HFFc6 (cell line): ENCODE results near the gene SLC4A3. TPM values are rescaled to one million over a fixed set of nuclear protein-coding genes. Genes with fewer than 3 reads are reported as not detected.
A peak's percentile ranks its signal among the peaks of the same experiment; 100 is the strongest.

ENCODE experiments used
- DNase-seq: peaks from one replicate; pipeline ENCODE4 v3.0.0-alpha.2; 2018
- H3K27ac Mint-ChIP-seq: 2 replicates; pipeline ENCODE4 v1.8.0; 2020; ENCODE audit warnings: mild to moderate bottlenecking, mixed read lengths
- H3K27me3 Mint-ChIP-seq: 2 replicates; pipeline ENCODE4 v1.8.0; 2021; ENCODE audit warnings: mild to moderate bottlenecking, moderate library complexity, mixed read lengths; ENCODE audit not compliant: insufficient read depth
- H3K36me3 Mint-ChIP-seq: 2 replicates; pipeline ENCODE4 v1.8.0; 2021; ENCODE audit warnings: low read depth, mixed read lengths
- H3K4me1 Mint-ChIP-seq: 2 replicates; pipeline ENCODE4 v1.8.0; 2020; ENCODE audit warnings: low read depth, mixed read lengths
- H3K4me3 Mint-ChIP-seq: 2 replicates; pipeline ENCODE4 v1.8.0; 2020; ENCODE audit warnings: mild to moderate bottlenecking, moderate library complexity, mixed read lengths
- H3K9me3 Mint-ChIP-seq: 2 replicates; pipeline ENCODE4 v1.8.0; 2020; ENCODE audit warnings: mild to moderate bottlenecking, mixed read lengths
- total RNA-seq, 6 experiments: library from RNA; stranded (reverse); fragmentation: NEBNext Ultra II Directional; extraction: Animal tissue kit (Norgen Biotek cat#: 25700); gene quantifications; 2 replicates in 1 of 6; 3 replicates in 5 of 6; pipeline ENCODE4 v1.2.3, GENCODE V29; 2021
- TF ChIP-seq, protein P1 (sequence below): fragments of 200-600 bp; sonication (generic); IDR thresholded peaks from 2 replicates; pipeline ENCODE4 v1.5.0; 2021; ENCODE audit warnings: antibody characterized with exemption, mild to moderate bottlenecking

The SLC4A3 gene
- total RNA-seq, 6 experiments from 2014 or later: 3.7 to 13.5 (median 4.3) TPM

DNA sequence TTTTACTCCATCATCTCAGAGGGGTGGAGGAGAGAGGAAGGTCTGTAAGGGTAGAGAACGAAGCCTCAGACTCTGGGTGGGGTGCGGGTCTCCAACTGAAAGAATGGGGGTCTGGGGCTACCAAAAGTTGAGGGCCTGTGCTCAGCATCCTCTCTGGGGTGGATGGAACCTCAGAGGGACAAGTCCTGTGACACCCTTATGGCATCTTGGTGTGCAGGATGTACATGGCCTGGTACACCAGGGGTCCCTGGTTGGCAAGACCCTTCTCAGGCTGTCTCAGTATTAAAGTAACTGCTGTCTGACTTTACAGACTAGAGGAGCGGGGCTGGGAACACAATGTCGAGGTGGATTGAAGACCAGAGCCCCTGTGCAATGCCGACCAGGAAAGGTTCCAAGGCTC lies 2.3 kb upstream of the SLC4A3 start:
- Mint-ChIP-seq H3K36me3 (no peaks in the 10 kb centered on the region), H3K4me1 (peaks cover under 1% of the 10 kb centered on the region; the same call in 1 of the 2 replicates), H3K4me3 (no peak overlapping the region), H3K27me3 (peaks cover 15% of the 10 kb centered on the region), H3K27ac (no peak overlapping the region), H3K9me3 (no peaks in the 10 kb centered on the region)
- no peak for DNase-seq
- TF ChIP-seq, protein P1, sequence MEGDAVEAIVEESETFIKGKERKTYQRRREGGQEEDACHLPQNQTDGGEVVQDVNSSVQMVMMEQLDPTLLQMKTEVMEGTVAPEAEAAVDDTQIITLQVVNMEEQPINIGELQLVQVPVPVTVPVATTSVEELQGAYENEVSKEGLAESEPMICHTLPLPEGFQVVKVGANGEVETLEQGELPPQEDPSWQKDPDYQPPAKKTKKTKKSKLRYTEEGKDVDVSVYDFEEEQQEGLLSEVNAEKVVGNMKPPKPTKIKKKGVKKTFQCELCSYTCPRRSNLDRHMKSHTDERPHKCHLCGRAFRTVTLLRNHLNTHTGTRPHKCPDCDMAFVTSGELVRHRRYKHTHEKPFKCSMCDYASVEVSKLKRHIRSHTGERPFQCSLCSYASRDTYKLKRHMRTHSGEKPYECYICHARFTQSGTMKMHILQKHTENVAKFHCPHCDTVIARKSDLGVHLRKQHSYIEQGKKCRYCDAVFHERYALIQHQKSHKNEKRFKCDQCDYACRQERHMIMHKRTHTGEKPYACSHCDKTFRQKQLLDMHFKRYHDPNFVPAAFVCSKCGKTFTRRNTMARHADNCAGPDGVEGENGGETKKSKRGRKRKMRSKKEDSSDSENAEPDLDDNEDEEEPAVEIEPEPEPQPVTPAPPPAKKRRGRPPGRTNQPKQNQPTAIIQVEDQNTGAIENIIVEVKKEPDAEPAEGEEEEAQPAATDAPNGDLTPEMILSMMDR: no peak

DNA sequence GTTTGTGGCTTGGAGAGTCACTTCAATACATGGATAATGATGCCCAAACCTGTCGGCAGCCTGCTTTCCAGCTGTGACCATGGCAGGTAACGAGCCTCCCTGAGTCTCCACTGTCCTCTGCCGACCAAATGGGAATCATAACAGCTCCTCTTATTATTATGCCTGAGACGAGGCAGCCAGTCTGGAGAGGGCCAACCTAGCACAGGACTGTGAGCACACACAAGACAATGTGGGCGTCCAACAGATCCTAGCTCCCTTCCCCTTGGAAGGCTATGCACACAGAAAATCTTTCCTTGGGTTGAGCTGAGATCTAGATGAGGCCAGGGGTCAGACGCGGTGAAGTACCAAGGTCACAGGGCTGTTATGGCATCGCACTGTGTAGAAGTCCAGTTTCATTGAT lies 890 bp upstream of the SLC4A3 start:
- Mint-ChIP-seq H3K36me3 (no peaks in the 10 kb centered on the region), H3K27ac (no peak overlapping the region), H3K27me3 (peaks cover 18% of the 10 kb centered on the region), H3K4me3 (peak overlapping the region; percentile 78), H3K9me3 (no peaks in the 10 kb centered on the region), H3K4me1 (peaks cover 6% of the 10 kb centered on the region)
- no peak for DNase-seq
- TF ChIP-seq, protein P1: no peak

DNA sequence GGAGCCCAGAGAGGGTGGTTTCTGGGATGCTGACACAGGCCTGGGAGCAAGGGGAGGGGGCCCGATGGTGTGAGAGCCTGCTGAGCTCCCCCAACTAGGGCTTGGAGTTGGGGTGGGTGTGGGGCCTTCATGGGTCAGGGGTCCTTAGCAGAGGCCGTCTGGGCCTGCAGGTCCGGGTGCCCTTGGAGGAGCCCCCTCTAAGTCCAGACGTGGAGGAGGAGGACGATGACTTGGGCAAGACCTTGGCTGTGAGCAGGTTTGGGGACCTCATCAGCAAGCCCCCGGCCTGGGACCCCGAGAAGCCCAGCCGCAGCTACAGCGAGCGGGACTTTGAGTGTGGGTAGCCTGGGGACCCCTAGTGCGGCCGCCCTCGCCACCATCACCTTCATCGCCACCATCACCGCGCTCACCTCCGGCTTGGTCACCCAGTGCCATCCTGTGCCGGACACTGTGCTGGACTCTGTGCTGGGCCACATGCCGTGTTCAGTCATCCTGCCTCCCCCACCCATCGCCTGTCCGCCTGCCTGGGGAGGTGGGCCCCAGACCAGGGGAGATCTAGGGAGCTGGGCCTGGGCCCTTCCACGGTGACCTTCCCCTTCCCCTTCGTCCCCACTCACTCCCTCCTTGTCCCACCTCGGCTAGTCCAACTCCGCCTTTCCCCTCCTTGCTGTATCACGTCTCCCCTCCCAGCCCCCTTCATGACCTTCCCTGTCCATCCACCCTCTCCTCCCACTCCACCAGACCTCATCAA lies 980 bp downstream of the SLC4A3 start:
- Mint-ChIP-seq H3K9me3 (no peaks in the 10 kb centered on the region), H3K4me1 (peaks cover 6% of the 10 kb centered on the region), H3K4me3 (peak overlapping the region; percentile 36; the same call in 1 of the 2 replicates), H3K36me3 (no peaks in the 10 kb centered on the region), H3K27ac (no peak overlapping the region), H3K27me3 (peaks cover 14% of the 10 kb centered on the region)
- no peak for DNase-seq
- TF ChIP-seq, protein P1: no peak

DNA sequence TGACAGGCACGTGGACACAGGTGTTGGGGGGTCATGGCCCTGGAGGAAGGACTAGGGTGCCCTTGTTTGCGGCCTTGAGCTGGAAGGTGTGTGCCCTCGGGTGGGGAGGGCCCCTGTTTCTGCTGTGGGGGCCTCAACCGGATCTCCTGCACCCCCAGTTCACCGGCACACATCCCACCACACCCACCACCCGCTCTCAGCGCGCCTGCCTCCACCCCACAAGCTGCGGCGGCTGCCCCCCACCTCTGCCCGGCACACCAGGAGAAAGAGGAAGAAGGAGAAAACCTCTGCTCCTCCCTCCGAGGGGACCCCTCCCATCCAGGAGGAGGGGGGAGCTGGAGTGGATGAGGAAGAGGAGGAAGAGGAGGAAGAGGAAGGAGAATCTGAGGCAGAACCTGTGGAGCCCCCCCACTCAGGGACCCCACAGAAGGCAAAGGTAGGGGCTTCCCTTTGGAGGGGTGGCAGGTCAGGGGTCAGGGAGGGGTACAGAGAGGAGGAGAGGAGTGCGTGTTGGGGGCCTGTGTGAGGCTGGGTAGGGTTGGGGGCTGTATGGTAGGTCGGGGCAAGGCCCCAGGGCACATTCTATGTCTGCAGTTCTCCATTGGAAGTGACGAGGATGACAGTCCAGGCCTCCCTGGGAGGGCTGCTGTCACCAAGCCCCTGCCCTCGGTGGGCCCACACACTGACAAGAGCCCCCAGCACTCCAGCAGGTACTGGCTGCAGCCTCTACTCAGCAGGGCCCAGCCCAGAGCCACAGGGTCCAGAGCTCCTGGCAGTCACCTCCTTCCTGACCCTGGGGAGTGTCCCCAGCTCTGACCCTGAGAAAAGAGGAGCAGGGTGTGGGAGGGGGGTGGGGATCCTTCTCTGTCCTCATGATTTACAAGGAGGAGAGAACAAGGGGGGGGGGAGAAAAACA lies 1.8 kb downstream of the SLC4A3 start:
- Mint-ChIP-seq H3K27ac (no peak overlapping the region), H3K27me3 (peaks cover 7% of the 10 kb centered on the region), H3K4me3 (no peak overlapping the region), H3K36me3 (no peaks in the 10 kb centered on the region), H3K9me3 (no peaks in the 10 kb centered on the region), H3K4me1 (peaks cover 6% of the 10 kb centered on the region)
- DNase-seq: no peak
- TF ChIP-seq, protein P1: no peak

DNA sequence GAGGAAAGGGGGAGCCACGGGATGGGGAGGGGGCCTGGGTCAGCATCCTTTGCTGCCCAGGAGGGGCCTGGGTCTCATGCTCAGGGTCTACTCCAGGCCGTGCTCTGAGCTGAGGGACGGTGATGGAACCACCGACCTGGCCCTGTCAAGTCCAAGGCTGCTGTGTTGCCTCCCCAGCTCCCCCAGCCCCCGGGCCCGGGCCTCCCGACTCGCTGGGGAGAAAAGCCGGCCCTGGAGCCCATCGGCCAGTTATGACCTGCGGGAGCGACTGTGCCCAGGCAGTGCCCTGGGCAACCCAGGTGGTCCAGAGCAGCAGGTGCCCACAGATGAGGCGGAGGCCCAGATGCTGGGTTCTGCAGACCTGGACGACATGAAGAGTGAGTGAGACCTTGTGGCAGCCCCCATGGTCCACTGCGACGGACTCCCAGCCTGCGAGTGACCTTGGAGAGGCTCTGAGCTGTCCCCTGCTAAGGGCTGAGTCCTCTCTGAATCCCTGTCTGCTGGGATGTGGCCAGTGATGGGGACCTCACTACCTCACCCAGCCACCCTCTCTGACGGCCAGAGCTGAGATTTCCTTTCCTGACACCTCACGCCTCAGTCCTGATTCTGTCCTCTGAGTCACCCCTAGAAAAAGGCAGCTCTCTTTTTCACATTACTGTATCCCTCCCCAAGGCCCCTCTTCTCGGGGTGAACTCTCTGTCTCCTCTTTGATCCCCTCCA lies 2.7 kb downstream of the SLC4A3 start:
- Mint-ChIP-seq H3K4me1 (peaks cover 6% of the 10 kb centered on the region), H3K9me3 (no peaks in the 10 kb centered on the region), H3K27ac (no peak overlapping the region), H3K27me3 (peaks cover 7% of the 10 kb centered on the region), H3K4me3 (no peak overlapping the region), H3K36me3 (no peaks in the 10 kb centered on the region)
- peak; percentile 24 for DNase-seq
- TF ChIP-seq, protein P1: no peak
